H9 (cell line): ENCODE measurements around the gene AHI1. TPM values are rescaled to one million over a fixed set of nuclear protein-coding genes. Genes with fewer than 3 reads are reported as not detected.

Experiments
- DNase-seq: peaks from one replicate; pipeline ENCODE4 v3.0.0-alpha.2; 2017
- H2AFZ ChIP-seq: one replicate; pipeline ENCODE4 v1.6.1; 2013; ENCODE audit warnings: mild to moderate bottlenecking, low read length, control low read depth, moderate library complexity
- H2AK5ac ChIP-seq: 2 replicates; pipeline ENCODE4 v1.6.1; 2013; ENCODE audit warnings: low read length, control low read depth, mixed read lengths; ENCODE audit not compliant: insufficient read length
- H2BK120ac ChIP-seq: one replicate; pipeline ENCODE4 v1.6.1; 2013; ENCODE audit warnings: low read depth, mild to moderate bottlenecking, low read length, control low read depth, inconsistent platforms; ENCODE audit not compliant: poor library complexity, severe bottlenecking
- H2BK12ac ChIP-seq: 2 replicates; pipeline ENCODE4 v1.6.1; 2013; ENCODE audit warnings: low read length, control low read depth, mixed read lengths, low read depth; ENCODE audit not compliant: insufficient read length
- H2BK15ac ChIP-seq: 2 replicates; pipeline ENCODE4 v1.6.1; 2013; ENCODE audit warnings: low read depth, low read length, control low read depth
- H2BK20ac ChIP-seq: one replicate; pipeline ENCODE4 v1.6.1; 2013; ENCODE audit warnings: low read depth, mild to moderate bottlenecking, low read length, control low read depth, inconsistent platforms; ENCODE audit not compliant: poor library complexity, severe bottlenecking
- H2BK5ac ChIP-seq: 2 replicates; pipeline ENCODE4 v1.6.1; 2013; ENCODE audit warnings: low read length, control low read depth, mixed read lengths; ENCODE audit not compliant: insufficient read length
- H3K14ac ChIP-seq: 2 replicates; pipeline ENCODE4 v1.6.1; 2013; ENCODE audit warnings: low read length, control low read depth; ENCODE audit not compliant: insufficient read depth
- H3K18ac ChIP-seq: 2 replicates; pipeline ENCODE4 v1.6.1; 2013; ENCODE audit warnings: low read depth, mild to moderate bottlenecking, mixed read lengths, low read length, control low read depth; ENCODE audit not compliant: insufficient read length
- H3K23ac ChIP-seq: 2 replicates; pipeline ENCODE4 v1.6.1; 2013; ENCODE audit warnings: low read length, control low read depth, mixed read lengths, low read depth; ENCODE audit not compliant: insufficient read length
- H3K23me2 ChIP-seq: 2 replicates; pipeline ENCODE4 v1.6.1; 2013; ENCODE audit warnings: low read depth, mild to moderate bottlenecking, mixed read lengths, low read length, control low read depth; ENCODE audit not compliant: insufficient read length, poor library complexity, severe bottlenecking
- H3K27ac ChIP-seq: 2 replicates; pipeline ENCODE4 v1.5.1; 2013; ENCODE audit warnings: low read length, control low read depth, mixed read lengths, low read depth; ENCODE audit not compliant: insufficient read length
- H3K27me3 ChIP-seq: 2 replicates; pipeline ENCODE4 v1.6.1; 2013; ENCODE audit warnings: low read length, control low read depth, inconsistent platforms; ENCODE audit not compliant: insufficient read depth
- H3K4ac ChIP-seq: 2 replicates; pipeline ENCODE4 v1.6.1; 2013; ENCODE audit warnings: low read depth, mild to moderate bottlenecking, control low read depth, inconsistent platforms, low read length, moderate library complexity
- H3K4me1 ChIP-seq: 2 replicates; pipeline ENCODE4 v1.6.1; 2013; ENCODE audit warnings: low read length, control low read depth, inconsistent platforms; ENCODE audit not compliant: insufficient read depth
- H3K4me2 ChIP-seq: 2 replicates; pipeline ENCODE4 v1.6.1; 2013; ENCODE audit warnings: low read length, control low read depth, mixed read lengths; ENCODE audit not compliant: insufficient read length, insufficient read depth
- H3K56ac ChIP-seq: 2 replicates; pipeline ENCODE4 v1.6.1; 2013; ENCODE audit warnings: low read depth, mild to moderate bottlenecking, mixed read lengths, low read length, control low read depth; ENCODE audit not compliant: insufficient read length
- H3K79me1 ChIP-seq: 2 replicates; pipeline ENCODE4 v1.6.1; 2013; ENCODE audit warnings: low read depth, mild to moderate bottlenecking, moderate library complexity, low read length, control low read depth, inconsistent platforms; ENCODE audit not compliant: insufficient read depth, poor library complexity, severe bottlenecking
- H3K79me2 ChIP-seq: 2 replicates; pipeline ENCODE4 v1.6.1; 2013; ENCODE audit warnings: low read length, control low read depth, inconsistent platforms; ENCODE audit not compliant: insufficient read depth
- H3K9ac ChIP-seq: 2 replicates; pipeline ENCODE4 v1.6.1; 2013; ENCODE audit warnings: low read length, control low read depth, mixed read lengths; ENCODE audit not compliant: insufficient read length; ENCODE audit errors: extremely low read depth
- H3K9me3 ChIP-seq: one replicate; pipeline ENCODE4 v1.6.1; 2013; ENCODE audit warnings: low read depth, low read length, inconsistent platforms; ENCODE audit not compliant: control insufficient read depth
- H3T11ph ChIP-seq: one replicate; pipeline ENCODE4 v1.6.1; 2013; ENCODE audit warnings: mild to moderate bottlenecking, low read length, control low read depth, inconsistent platforms
- H4K20me1 ChIP-seq: one replicate; pipeline ENCODE4 v1.6.1; 2013; ENCODE audit not compliant: control insufficient read depth, insufficient read length, insufficient read depth
- H4K5ac ChIP-seq: 2 replicates; pipeline ENCODE4 v1.6.1; 2013; ENCODE audit warnings: low read depth, mild to moderate bottlenecking, mixed read lengths, low read length, control low read depth; ENCODE audit not compliant: insufficient read length
- H4K8ac ChIP-seq: replicated peaks from 2 replicates; pipeline ENCODE4 v1.6.1; 2013; ENCODE audit warnings: low read length, control low read depth, mixed read lengths, low read depth; ENCODE audit not compliant: insufficient read length
- H4K91ac ChIP-seq: 2 replicates; pipeline ENCODE4 v1.6.1; 2013; ENCODE audit warnings: low read depth, mild to moderate bottlenecking, moderate library complexity, mixed read lengths, low read length, control low read depth; ENCODE audit not compliant: insufficient read length
- H3K27ac Mint-ChIP-seq, 3 experiments: 2 replicates in 2 of 3; 3 replicates in 1 of 3; pipeline ENCODE4 v1.8.0; 2020 to 2021; ENCODE audit warnings: mixed read lengths in 3 of 3, mild to moderate bottlenecking in 1 of 3, moderate library complexity in 1 of 3
- H3K27me3 Mint-ChIP-seq: 2 replicates; pipeline ENCODE4 v1.8.0; 2021; ENCODE audit warnings: low read depth, mild to moderate bottlenecking, moderate library complexity, mixed read lengths
- H3K36me3 Mint-ChIP-seq, 3 experiments: 2 replicates in 2 of 3; 3 replicates in 1 of 3; pipeline ENCODE4 v1.8.0; 2020 to 2021; ENCODE audit warnings: low read depth in 3 of 3, mixed read lengths in 3 of 3; ENCODE audit not compliant: insufficient read depth in 1 of 3
- H3K4me1 Mint-ChIP-seq, 2 experiments: 2 replicates each; pipeline ENCODE4 v1.8.0; 2020; ENCODE audit warnings: mixed read lengths in 2 of 2
- H3K4me3 Mint-ChIP-seq, 2 experiments: 2 replicates in 1 of 2; 3 replicates in 1 of 2; pipeline ENCODE4 v1.8.0; 2020 to 2021; ENCODE audit warnings: mild to moderate bottlenecking in 2 of 2, mixed read lengths in 2 of 2, moderate library complexity in 1 of 2
- H3K9me3 Mint-ChIP-seq, 2 experiments: 2 replicates in 1 of 2; 3 replicates in 1 of 2; pipeline ENCODE4 v1.8.0; 2020; ENCODE audit warnings: mild to moderate bottlenecking in 2 of 2, mixed read lengths in 2 of 2, moderate library complexity in 1 of 2
- WGBS: extraction: QIAGEN DNeasy Blood & Tissue Kit; methylation state at CpG from one replicate; pipeline ENCODE4 v1.1.7; 2013; ENCODE audit warnings: missing lambda C conversion rate, low lambda C conversion rate, mixed read lengths; ENCODE audit not compliant: insufficient read length; ENCODE audit errors: extremely low coverage; 5-methylcytosine and 5-hydroxymethylcytosine counted together
- total RNA-seq: library from RNA; stranded (reverse); gene quantifications from 2 replicates; pipeline ENCODE4 v1.2.1, GENCODE V29; 2021
- TF ChIP-seq, protein P1 (sequence below): fragments of 200-600 bp; sonication (generic); conservative IDR thresholded peaks from 3 replicates; pipeline ENCODE4 v1.8.0; 2021; ENCODE audit warnings: antibody characterized with exemption, mild to moderate bottlenecking

Gene AHI1
- total RNA-seq, 1 experiment from 2014 or later: 9.9 TPM

DNA sequence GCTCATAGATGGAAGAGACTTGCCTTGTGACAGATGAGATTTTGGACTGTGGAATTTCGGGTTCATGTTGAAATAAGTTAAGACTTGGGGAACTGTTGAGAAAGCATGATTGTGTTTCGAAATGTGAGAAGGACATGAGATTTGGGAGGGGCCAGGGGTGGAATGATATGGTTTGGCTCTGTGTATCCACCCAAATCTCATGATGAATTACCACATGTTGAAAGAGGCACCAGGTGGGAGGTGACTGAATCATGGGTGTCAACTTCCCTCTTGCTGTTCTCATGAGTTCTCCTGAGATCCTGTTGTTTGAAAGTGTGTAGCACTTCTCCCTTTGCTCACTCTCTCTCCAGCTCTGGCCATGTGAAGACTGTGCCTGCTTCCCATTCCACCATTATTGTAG, 17.9 kb downstream of the AHI1 start:
- H3K4ac ChIP-seq: no peak overlapping the region
- TF ChIP-seq, protein P1, sequence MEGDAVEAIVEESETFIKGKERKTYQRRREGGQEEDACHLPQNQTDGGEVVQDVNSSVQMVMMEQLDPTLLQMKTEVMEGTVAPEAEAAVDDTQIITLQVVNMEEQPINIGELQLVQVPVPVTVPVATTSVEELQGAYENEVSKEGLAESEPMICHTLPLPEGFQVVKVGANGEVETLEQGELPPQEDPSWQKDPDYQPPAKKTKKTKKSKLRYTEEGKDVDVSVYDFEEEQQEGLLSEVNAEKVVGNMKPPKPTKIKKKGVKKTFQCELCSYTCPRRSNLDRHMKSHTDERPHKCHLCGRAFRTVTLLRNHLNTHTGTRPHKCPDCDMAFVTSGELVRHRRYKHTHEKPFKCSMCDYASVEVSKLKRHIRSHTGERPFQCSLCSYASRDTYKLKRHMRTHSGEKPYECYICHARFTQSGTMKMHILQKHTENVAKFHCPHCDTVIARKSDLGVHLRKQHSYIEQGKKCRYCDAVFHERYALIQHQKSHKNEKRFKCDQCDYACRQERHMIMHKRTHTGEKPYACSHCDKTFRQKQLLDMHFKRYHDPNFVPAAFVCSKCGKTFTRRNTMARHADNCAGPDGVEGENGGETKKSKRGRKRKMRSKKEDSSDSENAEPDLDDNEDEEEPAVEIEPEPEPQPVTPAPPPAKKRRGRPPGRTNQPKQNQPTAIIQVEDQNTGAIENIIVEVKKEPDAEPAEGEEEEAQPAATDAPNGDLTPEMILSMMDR: no peak
- Mint-ChIP-seq H3K4me3 (no peak overlapping the region), H3K27me3 (no peaks in the 10 kb centered on the region), H3K9me3 (peaks cover 61% of the 10 kb centered on the region in 2 experiments), H3K4me1 (no peaks in the 10 kb centered on the region), H3K27ac (no peak overlapping the region), H3K36me3 (peaks cover 47 to 70% (median 61%) of the 10 kb centered on the region in 3 experiments)
- no peak overlapping the region for H3K9ac ChIP-seq
- H2BK15ac ChIP-seq: no peak overlapping the region
- no peaks in the 10 kb centered on the region for H3K27me3 ChIP-seq
- H3K27ac ChIP-seq: no peak overlapping the region
- H3K79me2 ChIP-seq: no peaks in the 10 kb centered on the region
- H2BK5ac ChIP-seq: no peak overlapping the region
- H3K18ac ChIP-seq: no peak overlapping the region
- H3K23ac ChIP-seq: no peak overlapping the region
- no peak overlapping the region for H3K56ac ChIP-seq
- H2AK5ac ChIP-seq: no peak overlapping the region
- H2AFZ ChIP-seq: no peak overlapping the region
- no CpG with 5 or more reads among the region's 2 CpGs for WGBS
- no peak overlapping the region for H3K4me2 ChIP-seq
- no peak overlapping the region for H4K5ac ChIP-seq
- no peak for DNase-seq
- H2BK12ac ChIP-seq: no peak overlapping the region
- no peak overlapping the region for H4K8ac ChIP-seq
- H2BK20ac ChIP-seq: no peak overlapping the region
- no peak overlapping the region for H2BK120ac ChIP-seq
- no peak overlapping the region for H3K14ac ChIP-seq
- H4K91ac ChIP-seq: no peak overlapping the region
- no peaks in the 10 kb centered on the region for H3K4me1 ChIP-seq
- H3K23me2 ChIP-seq: no peaks in the 10 kb centered on the region
- no peaks in the 10 kb centered on the region for H4K20me1 ChIP-seq
- H3T11ph ChIP-seq: no peak overlapping the region
- H3K79me1 ChIP-seq: no peaks in the 10 kb centered on the region
- H3K9me3 ChIP-seq: peaks cover 16% of the 10 kb centered on the region
